SH-SY5Y (cell line): ENCODE data around the gene ADCY6.

Experiments used
- GATA2 ChIP-seq: IDR thresholded peaks from 2 replicates; pipeline ENCODE4 v1.6.1; 2011; ENCODE audit warnings: mild to moderate bottlenecking, low read depth, low read length
- GATA3 ChIP-seq: IDR thresholded peaks from 2 replicates; pipeline ENCODE4 v1.6.1; 2011; ENCODE audit warnings: low read depth, mild to moderate bottlenecking, low read length, moderate library complexity

ADCY6 gene

GRCh38 chr12:48819986-48820725 is 31.3 kb upstream of the ADCY6 start:
- TF ChIP-seq GATA3 (no peak), GATA2 (no peak)

DNA sequence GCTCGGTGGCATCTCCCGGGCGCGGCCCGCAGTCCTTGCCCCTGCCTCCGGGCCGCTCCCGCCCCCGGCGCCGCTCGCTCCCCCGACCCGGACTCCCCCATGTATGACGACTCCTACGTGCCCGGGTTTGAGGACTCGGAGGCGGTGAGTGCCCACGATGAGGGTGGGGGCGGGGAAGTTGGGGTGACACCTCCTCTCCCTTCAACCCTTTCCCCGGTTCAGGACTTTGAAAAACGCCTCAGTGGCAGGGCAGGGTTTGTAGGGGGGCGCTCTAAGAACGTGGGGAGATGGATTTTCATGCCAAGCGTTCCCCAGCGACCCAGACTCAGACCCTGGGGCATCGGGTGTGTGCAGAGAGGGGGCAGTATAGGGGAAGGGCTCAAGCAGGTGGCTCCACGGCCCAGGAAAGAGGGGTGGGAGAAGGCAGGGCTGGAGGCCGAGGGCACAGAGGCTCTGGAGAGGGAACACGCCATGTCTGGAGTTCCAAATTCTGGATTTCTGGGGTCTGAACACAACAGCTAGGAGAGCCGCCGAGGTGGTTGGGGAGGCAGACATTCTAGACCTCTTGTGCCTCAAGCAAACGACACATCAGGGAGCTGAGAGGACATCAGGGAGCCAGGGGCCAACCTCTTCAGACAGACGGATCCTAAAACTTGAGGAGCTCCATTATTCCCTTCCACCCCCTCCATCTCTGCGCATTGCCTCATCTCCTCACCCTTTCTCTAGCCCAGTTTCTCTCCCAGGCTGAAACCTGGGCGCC is 30.1 kb upstream of the ADCY6 start:
- no peak for TF ChIP-seq GATA3
- no peak for TF ChIP-seq GATA2

GRCh38 chr12:48817873-48818830 is 29.3 kb upstream of the ADCY6 start, which contains the start of gene CACNB3:
Gene CACNB3, plus strand, starts transcription at chr12:48818496. Its CDS starts 434 bp downstream, at chr12:48818930.
- no peak for TF ChIP-seq GATA2
- TF ChIP-seq GATA3 = no peak

DNA sequence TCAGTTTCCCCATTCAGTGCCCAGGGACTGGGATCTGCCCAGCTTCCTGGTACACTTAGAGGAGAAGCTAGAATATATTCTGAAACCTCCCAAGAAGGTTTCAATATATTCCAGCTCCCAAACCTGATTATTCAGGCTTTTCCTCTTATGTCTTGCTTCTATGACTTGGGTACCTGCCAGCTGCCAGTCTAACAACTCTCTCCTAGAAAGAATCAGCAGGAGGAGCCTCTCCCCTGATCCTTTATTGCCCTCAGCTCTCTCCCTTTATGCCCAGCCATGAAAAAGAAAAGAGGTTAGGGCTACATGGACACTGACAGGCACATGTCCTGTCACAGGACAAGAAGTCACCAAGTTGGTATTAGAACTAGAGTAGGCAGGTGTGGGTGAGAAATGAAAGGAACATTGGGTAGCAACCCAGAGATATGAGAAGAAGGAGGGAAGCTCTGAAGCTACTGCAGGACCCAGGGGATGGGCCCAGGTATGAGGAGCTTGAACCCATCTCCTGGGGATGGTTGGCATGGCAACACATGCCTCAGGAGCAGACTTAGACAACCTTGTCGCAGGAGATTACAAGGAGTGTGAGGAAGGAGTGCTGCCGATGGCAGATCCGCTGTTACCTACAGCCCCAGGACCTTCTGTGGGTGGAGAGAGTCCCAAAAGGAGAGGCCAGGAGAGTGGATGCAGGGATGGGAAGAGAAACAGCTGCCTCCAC is 27.4 kb upstream of the ADCY6 start:
- TF ChIP-seq GATA2 (no peak), GATA3 (no peak)

- TF ChIP-seq GATA2 (no peak), GATA3 (no peak)
Measured at GRCh38 chr12:48815126-48816110, 26.5 kb upstream of the ADCY6 start.

DNA sequence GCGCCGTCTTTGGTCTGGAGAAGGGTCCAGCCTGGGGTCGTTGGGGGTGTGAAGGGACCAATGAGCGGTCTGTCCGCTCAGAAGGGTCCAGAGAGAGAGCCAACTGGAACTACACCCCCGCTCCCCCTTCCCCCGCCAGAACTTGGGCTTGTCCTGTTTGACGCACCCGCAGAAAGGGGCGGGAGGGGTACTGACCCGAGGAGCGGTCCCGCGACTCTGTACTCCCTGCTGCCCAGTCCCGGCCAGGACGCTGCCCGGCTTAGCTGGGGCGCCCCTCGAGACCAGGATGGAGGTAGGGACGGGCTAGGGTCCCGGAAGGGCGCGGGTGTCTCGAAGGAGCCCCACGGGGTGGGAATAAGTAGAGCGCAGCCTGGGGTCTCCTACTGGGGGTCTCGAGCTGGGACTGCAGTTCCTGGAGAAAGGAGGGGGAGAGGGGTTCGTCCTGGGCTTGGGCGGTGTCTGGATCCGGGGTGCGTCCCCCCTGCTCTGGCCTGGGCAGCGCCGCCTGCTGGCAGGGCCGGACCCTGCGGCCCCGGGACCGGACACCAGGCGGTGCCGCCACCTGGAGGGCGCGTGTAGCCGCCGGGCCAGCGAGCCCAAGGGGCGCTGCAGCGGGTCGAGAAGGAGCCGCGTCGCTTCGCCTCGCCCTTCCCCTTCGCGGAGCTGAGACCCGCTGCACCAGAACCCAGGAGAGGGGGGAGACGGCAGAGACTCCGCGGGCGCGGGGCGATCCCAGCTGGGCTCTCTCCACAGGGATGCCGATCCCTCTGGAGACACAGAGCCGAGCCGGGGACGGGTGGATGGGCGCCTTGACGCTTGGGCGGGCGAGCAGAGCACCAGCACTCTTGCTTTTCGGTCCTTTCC is 25.6 kb upstream of the ADCY6 start:
- TF ChIP-seq GATA3 (no peak), GATA2 (no peak)

- TF ChIP-seq GATA3 (no peak), GATA2 (no peak)
Measured at GRCh38 chr12:48813465-48814261, 24.8 kb upstream of the ADCY6 start.

- TF ChIP-seq GATA3 = no peak
- no peak for TF ChIP-seq GATA2
Measured at GRCh38 chr12:48812389-48812788, 23.5 kb upstream of the ADCY6 start.

- no peak for TF ChIP-seq GATA3
- no peak for TF ChIP-seq GATA2
Measured at GRCh38 chr12:48811437-48812090, 22.7 kb upstream of the ADCY6 start.

- no peak for TF ChIP-seq GATA3
- no peak for TF ChIP-seq GATA2
Measured at GRCh38 chr12:48810903-48811431, 22.1 kb upstream of the ADCY6 start.

DNA sequence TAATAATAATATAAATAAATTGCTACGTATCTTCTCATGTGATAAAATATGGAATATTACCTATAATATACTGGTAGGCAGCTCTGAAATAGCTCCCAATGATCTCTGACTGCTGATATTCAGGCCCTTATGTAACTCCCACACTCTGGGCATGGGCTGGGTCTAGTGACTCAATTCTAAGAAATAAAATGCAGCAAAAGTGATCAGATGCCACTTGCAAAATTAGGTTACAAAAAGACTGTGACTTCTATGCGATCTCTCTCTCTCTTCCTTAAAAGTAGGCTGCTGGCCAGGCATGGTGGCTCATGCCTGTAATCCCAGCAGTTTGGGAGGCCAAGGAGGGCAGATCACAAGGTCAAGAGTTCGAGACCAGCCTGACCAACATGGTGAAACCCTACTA is 19.1 kb upstream of the ADCY6 start:
- no peak for TF ChIP-seq GATA3

GRCh38 chr12:48803675-48804074 is 14.8 kb upstream of the ADCY6 start:
- TF ChIP-seq GATA2 (no peak), GATA3 (no peak)
